Peyer's patch (tissue), 4 donors: ENCODE data around the gene GPBP1.

ENCODE experiments used
- POLR2A ChIP-seq, 2 donors: fragments of 450-650 bp; IDR thresholded peaks; one replicate each; pipeline ENCODE4 v1.5.1; 2017; ENCODE audit warnings: antibody characterized with exemption in 2 of 2, mild to moderate bottlenecking in 2 of 2, moderate library complexity in 2 of 2
- TF ChIP-seq, protein P1 (sequence below), 6 experiments: fragments of 450-650 bp in 4 of 6; fragments of 200-600 bp in 2 of 6; sonication (generic) in 1 of 6; IDR thresholded peaks; one replicate each; pipeline ENCODE4 v1.5.1; 2017 to 2019; ENCODE audit warnings: antibody characterized with exemption in 6 of 6, mild to moderate bottlenecking in 3 of 6, moderate library complexity in 1 of 6

DNA sequence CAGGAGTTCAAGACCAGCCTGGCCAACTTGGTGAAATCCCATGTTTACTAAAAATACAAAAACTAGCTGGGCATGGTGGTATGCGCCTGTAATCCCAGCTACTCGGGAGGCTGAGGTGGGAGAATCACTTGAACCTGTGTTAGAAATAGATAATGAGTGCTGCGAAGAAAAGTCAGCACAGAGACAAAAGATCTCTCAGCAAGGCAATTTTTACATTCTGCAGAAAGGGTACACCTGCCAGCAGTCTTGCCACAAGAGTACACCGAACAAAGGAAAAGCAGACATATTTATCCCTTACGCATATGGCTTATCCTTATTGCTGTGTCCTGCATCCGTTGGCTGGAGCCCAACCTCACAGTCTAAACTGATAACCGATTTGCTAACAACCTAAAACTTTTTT, 16.2 kb upstream of the GPBP1 start:
- TF ChIP-seq, protein P1, sequence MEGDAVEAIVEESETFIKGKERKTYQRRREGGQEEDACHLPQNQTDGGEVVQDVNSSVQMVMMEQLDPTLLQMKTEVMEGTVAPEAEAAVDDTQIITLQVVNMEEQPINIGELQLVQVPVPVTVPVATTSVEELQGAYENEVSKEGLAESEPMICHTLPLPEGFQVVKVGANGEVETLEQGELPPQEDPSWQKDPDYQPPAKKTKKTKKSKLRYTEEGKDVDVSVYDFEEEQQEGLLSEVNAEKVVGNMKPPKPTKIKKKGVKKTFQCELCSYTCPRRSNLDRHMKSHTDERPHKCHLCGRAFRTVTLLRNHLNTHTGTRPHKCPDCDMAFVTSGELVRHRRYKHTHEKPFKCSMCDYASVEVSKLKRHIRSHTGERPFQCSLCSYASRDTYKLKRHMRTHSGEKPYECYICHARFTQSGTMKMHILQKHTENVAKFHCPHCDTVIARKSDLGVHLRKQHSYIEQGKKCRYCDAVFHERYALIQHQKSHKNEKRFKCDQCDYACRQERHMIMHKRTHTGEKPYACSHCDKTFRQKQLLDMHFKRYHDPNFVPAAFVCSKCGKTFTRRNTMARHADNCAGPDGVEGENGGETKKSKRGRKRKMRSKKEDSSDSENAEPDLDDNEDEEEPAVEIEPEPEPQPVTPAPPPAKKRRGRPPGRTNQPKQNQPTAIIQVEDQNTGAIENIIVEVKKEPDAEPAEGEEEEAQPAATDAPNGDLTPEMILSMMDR (IDR thresholded peaks at IDR 0.05) = no peak
- TF ChIP-seq POLR2A (IDR thresholded peaks at IDR 0.05) = no peak
